ENCODE results near the gene CDCP1.

Gene CDCP1

DNA sequence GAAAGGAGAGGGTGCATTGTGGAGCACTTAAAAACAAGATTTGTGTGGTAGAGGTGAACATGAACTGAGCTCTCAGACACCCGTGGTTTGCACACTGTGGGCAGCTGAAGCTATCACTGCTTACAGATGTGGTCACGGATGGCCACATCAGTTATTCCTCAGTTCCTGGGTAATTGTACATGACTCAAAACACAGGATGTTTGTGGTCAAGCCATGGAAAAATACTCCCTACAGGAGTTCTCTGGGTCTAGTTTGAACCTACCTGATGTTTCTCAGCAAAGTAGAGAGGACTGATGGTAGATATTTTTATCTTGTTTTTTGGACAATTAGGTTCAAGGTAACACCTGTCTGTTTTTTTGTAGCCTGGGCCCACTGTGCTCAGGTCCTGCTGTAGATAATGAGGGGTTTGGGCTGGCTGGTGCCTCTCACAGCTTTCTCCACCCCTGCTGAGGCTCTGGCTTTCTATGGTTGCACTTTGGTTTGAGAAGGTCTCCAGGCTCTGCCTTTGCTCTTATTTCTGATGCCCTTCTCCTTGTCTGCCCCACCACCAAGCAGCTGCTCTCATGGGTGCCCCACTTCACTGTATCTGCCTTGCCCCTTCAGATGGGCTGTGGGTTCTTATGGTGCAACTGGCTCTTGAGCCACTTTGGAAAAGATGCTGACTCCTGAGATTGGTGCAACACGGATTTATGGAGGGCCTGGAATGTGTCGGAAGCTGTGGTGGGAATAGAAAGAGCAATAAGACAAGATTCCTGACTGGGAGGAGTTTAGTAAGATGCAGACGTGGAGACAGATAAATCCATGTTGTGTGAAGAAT is 40.1 kb downstream of the CDCP1 start:
- no peak for TF ChIP-seq CTCF (conservative IDR thresholded peaks at IDR 0.05; ENCODE audit: low read depth, low read length)
- no peak overlapping the region for H3K4me3 ChIP-seq (ENCODE audit: low read depth, low read length)
- DNase-seq (ENCODE audit: low read depth) = peak; percentile 91

DNA sequence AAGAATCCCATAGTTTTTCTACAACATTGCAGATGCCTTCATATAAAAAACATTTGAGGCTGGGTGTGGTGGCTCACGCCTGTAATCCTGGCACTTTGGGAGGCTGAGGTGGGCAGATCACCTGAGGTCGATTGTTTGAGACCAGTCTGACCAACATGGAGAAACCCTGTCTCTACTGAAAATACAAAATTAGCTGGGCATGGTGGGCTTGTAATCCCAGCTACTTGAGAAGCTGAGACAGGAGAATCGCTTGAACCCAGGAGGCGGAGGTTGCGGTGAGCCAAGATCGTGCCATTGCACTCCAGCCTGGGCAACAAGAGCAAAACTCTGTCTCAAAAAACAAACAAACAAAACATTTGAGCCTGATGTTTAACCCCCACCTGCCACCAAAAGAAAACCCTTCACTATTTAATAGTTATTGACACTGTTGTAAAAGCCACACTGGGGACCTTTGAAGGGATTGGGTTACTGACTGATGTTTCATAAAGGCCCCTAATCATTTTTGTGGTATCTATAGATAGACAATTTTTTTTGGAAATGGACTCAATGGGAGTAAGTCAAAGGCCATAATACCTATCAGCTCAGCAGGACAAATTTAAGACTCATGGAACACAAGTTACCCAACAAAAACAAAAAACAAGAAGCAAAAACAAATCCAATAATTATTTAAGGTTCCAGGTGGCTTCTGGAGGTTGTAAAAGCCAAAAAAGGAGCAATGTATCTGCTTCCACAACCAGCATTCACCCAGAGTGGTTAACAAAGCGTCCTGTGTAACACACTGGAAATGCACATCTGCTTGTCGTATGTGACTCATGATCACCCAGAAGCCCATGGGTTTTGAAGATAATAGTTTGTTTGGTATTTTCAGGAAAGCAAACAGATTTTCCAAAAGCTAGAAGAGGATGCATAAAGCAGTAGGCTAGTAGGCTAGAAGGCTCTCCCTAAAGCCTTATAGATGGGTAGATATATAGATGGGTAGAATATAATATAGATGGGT is 41.2 kb downstream of the CDCP1 start:
- TF ChIP-seq CTCF (conservative IDR thresholded peaks at IDR 0.05; ENCODE audit: low read depth, low read length) = no peak
- peak; percentile 72 for DNase-seq (ENCODE audit: low read depth)
- H3K4me3 ChIP-seq (ENCODE audit: low read depth, low read length) = no peak overlapping the region

DNA sequence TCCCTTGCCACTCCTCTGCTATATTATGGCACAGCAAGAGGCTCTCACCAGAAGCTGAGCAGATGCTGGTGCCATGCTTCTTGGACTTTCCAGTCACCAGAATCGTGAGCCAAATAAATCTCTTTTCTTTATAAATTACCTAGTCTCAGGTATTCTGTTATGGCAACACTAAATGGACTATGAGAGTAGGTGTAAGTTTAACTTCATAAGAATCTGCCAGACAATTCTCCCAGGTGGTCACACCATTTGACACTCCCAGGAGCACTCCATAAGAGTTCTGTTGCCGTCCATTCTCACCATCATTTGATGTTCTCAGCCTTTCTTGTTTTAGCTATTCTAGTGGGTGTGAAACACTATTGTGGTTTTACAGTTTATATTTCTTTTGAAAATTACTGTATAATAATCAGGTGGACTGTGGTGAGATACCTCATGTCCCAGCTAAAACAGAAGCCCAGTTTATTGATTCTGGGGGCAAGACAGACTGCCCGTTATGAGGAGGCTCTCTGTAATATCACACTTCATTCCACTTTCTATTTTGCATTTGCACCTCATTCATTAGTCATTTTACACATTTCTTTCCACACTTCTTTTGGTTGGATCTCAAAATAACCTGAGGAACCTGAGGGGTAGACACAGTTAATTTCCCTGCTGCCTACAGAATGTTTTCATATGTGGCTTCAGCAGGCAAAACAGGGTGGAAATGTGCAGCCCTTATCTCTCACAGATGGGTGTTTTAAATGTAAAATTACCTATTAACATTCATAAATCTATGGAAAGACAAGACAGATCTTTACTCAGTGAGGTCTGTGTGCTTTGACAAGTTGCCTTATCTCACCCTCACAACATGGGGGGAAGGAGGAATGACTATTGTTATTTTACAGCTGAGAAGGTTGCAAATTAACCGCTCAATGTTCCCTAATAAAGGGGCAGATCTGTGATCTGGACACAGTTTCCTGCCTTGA is 42.1 kb downstream of the CDCP1 start:
- no peak for DNase-seq (ENCODE audit: low read depth)
- TF ChIP-seq CTCF (conservative IDR thresholded peaks at IDR 0.05; ENCODE audit: low read depth, low read length) = no peak
- H3K4me3 ChIP-seq (ENCODE audit: low read depth, low read length) = no peak overlapping the region

DNA sequence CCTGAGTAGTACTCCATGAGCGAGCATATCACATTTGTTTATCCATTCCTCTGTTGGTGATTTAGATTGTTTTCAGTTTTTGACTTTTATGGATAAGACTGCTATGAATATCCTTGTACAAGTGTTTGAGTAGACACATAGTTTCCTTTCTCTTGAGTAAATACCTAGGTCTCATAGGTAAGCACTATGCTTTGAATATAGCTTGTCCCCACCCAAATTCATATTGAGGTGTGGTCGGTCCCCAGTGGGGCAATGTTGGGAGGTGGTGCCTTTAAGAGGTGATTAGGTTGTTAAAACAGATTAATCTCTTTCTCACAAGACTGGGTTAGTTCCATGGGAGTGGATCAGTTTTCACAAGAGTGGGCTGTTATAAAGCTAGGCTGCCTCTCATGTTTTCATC is 42.8 kb downstream of the CDCP1 start:
- no peak for DNase-seq (ENCODE audit: low read depth)
- H3K4me3 ChIP-seq (ENCODE audit: low read depth, low read length) = no peak overlapping the region

GRCh38 chr3:45100981-45101407 is 45.2 kb downstream of the CDCP1 start:
- peak; percentile 93 for DNase-seq (ENCODE audit: low read depth)
- TF ChIP-seq CTCF (conservative IDR thresholded peaks at IDR 0.05; ENCODE audit: low read depth, low read length) = no peak
- H3K4me3 ChIP-seq (ENCODE audit: low read depth, low read length) = no peak overlapping the region

More for the DNA sequence above, 42.8 kb downstream of the CDCP1 start:
- no peak for TF ChIP-seq CTCF (conservative IDR thresholded peaks at IDR 0.05; ENCODE audit: low read depth, low read length)

DNA sequence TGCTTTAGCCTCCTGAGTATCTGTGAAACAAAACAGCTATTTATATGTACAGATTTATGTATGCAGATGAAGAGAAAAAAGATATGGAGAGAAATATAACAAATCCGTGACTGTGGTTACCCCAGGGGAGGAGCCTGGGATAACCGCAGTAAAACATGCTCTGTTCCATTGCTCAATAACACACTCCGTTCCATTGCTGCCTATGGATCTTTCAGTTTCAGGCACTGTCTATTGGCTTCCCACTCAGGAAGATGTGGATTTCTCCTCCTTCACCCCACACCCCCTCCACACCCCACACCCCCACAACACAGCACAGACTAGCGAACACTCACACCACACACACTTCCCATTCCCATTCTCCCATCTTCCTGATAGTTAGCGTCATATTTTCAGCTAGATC is 47.9 kb downstream of the CDCP1 start:
- DNase-seq (ENCODE audit: low read depth) = peak; percentile 34
- no peak for TF ChIP-seq CTCF (conservative IDR thresholded peaks at IDR 0.05; ENCODE audit: low read depth, low read length)

More for the DNA sequence above, 47.9 kb downstream of the CDCP1 start:
- H3K4me3 ChIP-seq (ENCODE audit: low read depth, low read length) = no peak overlapping the region
